Ishikawa (cell line): Measurements from ENCODE around the gene TDRD15.

Experiments used
- CEBPB ChIP-seq: IDR thresholded peaks from 2 replicates; pipeline ENCODE4 v1.6.1; 2012
- CREB1 ChIP-seq: IDR thresholded peaks from 2 replicates; pipeline ENCODE4 v1.6.1; 2012; ENCODE audit warnings: low read depth
- EGR1 ChIP-seq: IDR thresholded peaks from 2 replicates; pipeline ENCODE4 v1.6.1; 2012
- EP300 ChIP-seq: IDR thresholded peaks from 2 replicates; pipeline ENCODE4 v1.6.1; 2012; ENCODE audit warnings: borderline replicate concordance
- FOXM1 ChIP-seq: IDR thresholded peaks from 2 replicates; pipeline ENCODE4 v1.6.1; 2012; ENCODE audit warnings: low read depth, borderline replicate concordance
- MAX ChIP-seq: IDR thresholded peaks from 2 replicates; pipeline ENCODE4 v1.6.1; 2012
- NFIC ChIP-seq: IDR thresholded peaks from 2 replicates; pipeline ENCODE4 v1.6.1; 2012
- RAD21 ChIP-seq: IDR thresholded peaks from 2 replicates; pipeline ENCODE4 v1.6.1; 2012; ENCODE audit warnings: low read depth
- REST ChIP-seq: IDR thresholded peaks from 2 replicates; pipeline ENCODE4 v1.6.1; 2012; ENCODE audit warnings: low read depth, mild to moderate bottlenecking
- TAF1 ChIP-seq: IDR thresholded peaks from 2 replicates; pipeline ENCODE4 v1.6.1; 2012; ENCODE audit warnings: low read depth, mild to moderate bottlenecking
- TCF12 ChIP-seq: IDR thresholded peaks from 2 replicates; pipeline ENCODE4 v1.6.1; 2012; ENCODE audit warnings: low read depth
- TEAD4 ChIP-seq: IDR thresholded peaks from 2 replicates; pipeline ENCODE4 v1.6.1; 2012
- USF1 ChIP-seq: IDR thresholded peaks from 2 replicates; pipeline ENCODE4 v1.6.1; 2012
- YY1 ChIP-seq: IDR thresholded peaks from 2 replicates; pipeline ENCODE4 v1.6.1; 2012; ENCODE audit warnings: low read depth
- ZBTB7A ChIP-seq: IDR thresholded peaks from 2 replicates; pipeline ENCODE4 v1.6.1; 2012; ENCODE audit warnings: low read depth

Gene TDRD15

GRCh38 chr2:21131861-21132260, 8.1 kb downstream of the TDRD15 start:
- TF ChIP-seq CEBPB, result no peak

- no peak for TF ChIP-seq CEBPB
These were observed 11.8 kb downstream of the TDRD15 start for GRCh38 chr2:21135585-21135984.

- no peak for TF ChIP-seq REST
- TF ChIP-seq TAF1, result no peak
- TF ChIP-seq USF1, result no peak
- no peak for TF ChIP-seq ZBTB7A
- TF ChIP-seq NFIC, result no peak
- TF ChIP-seq TEAD4, result no peak
- TF ChIP-seq YY1, result no peak
These were observed 18.4 kb downstream of the TDRD15 start for GRCh38 chr2:21142149-21142548.

GRCh38 chr2:21146638-21147037, 22.9 kb downstream of the TDRD15 start:
- TF ChIP-seq CEBPB (no peak), ZBTB7A (no peak), TCF12 (no peak), YY1 (no peak), USF1 (no peak), TEAD4 (no peak), RAD21 (no peak), EP300 (no peak), EGR1 (no peak), NFIC (no peak), MAX (no peak), CREB1 (no peak), TAF1 (no peak), FOXM1 (no peak), REST (no peak)

GRCh38 chr2:21148718-21149117, 24.9 kb downstream of the TDRD15 start:
- TF ChIP-seq TEAD4, result no peak
- TF ChIP-seq MAX, result no peak
- TF ChIP-seq EGR1, result no peak

- TF ChIP-seq TCF12 (no peak), REST (no peak), TAF1 (no peak), CEBPB (no peak), EP300 (no peak), TEAD4 (no peak)
These were observed 31.8 kb downstream of the TDRD15 start for GRCh38 chr2:21155365-21156136.
